Suprapubic skin (tissue), 4 donors: ENCODE data around the gene PPP1R9A. TPM values are rescaled to one million over a fixed set of nuclear protein-coding genes. Genes with fewer than 3 reads are reported as not detected.

Experiments
- DNase-seq, 2 donors: peaks; one replicate each; pipeline ENCODE4 v3.0.0-alpha.2; 2019; ENCODE audit warnings: low spot score in 2 of 2
- H3K27ac ChIP-seq: fragments of 200-600 bp; sonication (generic); one replicate; pipeline ENCODE4 v1.5.1; 2019
- H3K27me3 ChIP-seq: fragments of 200-600 bp; sonication (generic); one replicate; pipeline ENCODE4 v1.5.1; 2019
- H3K36me3 ChIP-seq: fragments of 200-600 bp; sonication (generic); one replicate; pipeline ENCODE4 v1.5.1; 2019
- H3K4me1 ChIP-seq: fragments of 200-600 bp; sonication (generic); one replicate; pipeline ENCODE4 v1.5.1; 2019
- H3K4me3 ChIP-seq: fragments of 200-600 bp; sonication (generic); one replicate; pipeline ENCODE4 v1.5.1; 2019; ENCODE audit warnings: mild to moderate bottlenecking
- H3K9me3 ChIP-seq: fragments of 200-600 bp; sonication (generic); one replicate; pipeline ENCODE4 v1.5.1; 2019
- CTCF ChIP-seq, 2 donors: fragments of 200-600 bp in 1 of 2; fragments of 450-650 bp in 1 of 2; sonication (generic) in 1 of 2; IDR thresholded peaks; one replicate each; pipeline ENCODE4 v1.5.1; 2016 to 2019; ENCODE audit warnings: antibody characterized with exemption in 2 of 2, mild to moderate bottlenecking in 1 of 2, moderate library complexity in 1 of 2
- EP300 ChIP-seq: sonication (generic); formaldehyde crosslinking; IDR thresholded peaks from one replicate; pipeline ENCODE4 v1.6.1; 2017; ENCODE audit warnings: antibody characterized with exemption
- POLR2A ChIP-seq, 2 donors: fragments of 450-650 bp; IDR thresholded peaks; one replicate each; pipeline ENCODE4 v1.6.1; 2017; ENCODE audit warnings: antibody characterized with exemption in 2 of 2, mild to moderate bottlenecking in 2 of 2, moderate library complexity in 2 of 2
- POLR2AphosphoS5 ChIP-seq, 3 donors: sonication (generic); formaldehyde crosslinking; IDR thresholded peaks; one replicate each; pipeline ENCODE4 v1.6.1; 2017; ENCODE audit warnings: antibody characterized with exemption in 3 of 3
- WGBS: methylation state at CpG from one replicate; pipeline ENCODE4 v1.1.5; 2018; 5-methylcytosine and 5-hydroxymethylcytosine counted together
- total RNA-seq, 4 donors: library from RNA; depleted of rRNA; stranded (reverse); fragments of >200 nt; gene quantifications; one replicate each; pipeline ENCODE4 v1.1.0, GENCODE V29; 2016

PPP1R9A gene
- total RNA-seq, 4 donors from 2014 or later, result 0.49 to 8.6 (median 2.5) TPM

GRCh38 chr7:94969434-94970084, 62.2 kb downstream of the PPP1R9A start:
- 42% methylated on average over 2 of the region's 8 CpGs for WGBS
- Histone ChIP-seq H3K4me3 (no peak overlapping the region), H3K27me3 (no peaks in the 10 kb centered on the region), H3K4me1 (no peaks in the 10 kb centered on the region), H3K27ac (no peak overlapping the region), H3K9me3 (no peaks in the 10 kb centered on the region), H3K36me3 (no peaks in the 10 kb centered on the region)
- DNase-seq, result no peak
- TF ChIP-seq EP300 (no peak), POLR2A (IDR thresholded peaks at IDR 0.05) (no peak)

- Histone ChIP-seq H3K27ac (no peak overlapping the region), H3K4me3 (no peak overlapping the region), H3K27me3 (no peaks in the 10 kb centered on the region), H3K4me1 (no peaks in the 10 kb centered on the region), H3K9me3 (no peaks in the 10 kb centered on the region), H3K36me3 (no peaks in the 10 kb centered on the region)
- TF ChIP-seq CTCF (IDR thresholded peaks at IDR 0.05) (no peak), EP300 (no peak), POLR2AphosphoS5 (IDR thresholded peaks at IDR 0.05) (no peak), POLR2A (IDR thresholded peaks at IDR 0.05) (no peak)
- 94% methylated on average over 7 of the region's 7 CpGs for WGBS
- no peak for DNase-seq
Observed at GRCh38 chr7:94970085-94970576, 62.7 kb downstream of the PPP1R9A start.

- Histone ChIP-seq H3K36me3 (no peaks in the 10 kb centered on the region), H3K9me3 (no peaks in the 10 kb centered on the region), H3K4me3 (no peak overlapping the region), H3K27me3 (no peaks in the 10 kb centered on the region), H3K27ac (no peak overlapping the region), H3K4me1 (no peaks in the 10 kb centered on the region)
- TF ChIP-seq POLR2AphosphoS5 (IDR thresholded peaks at IDR 0.05), result no peak
- no peak for TF ChIP-seq POLR2A (IDR thresholded peaks at IDR 0.05)
- no peak for TF ChIP-seq EP300
- no peak for TF ChIP-seq CTCF (IDR thresholded peaks at IDR 0.05)
- DNase-seq, result no peak
- 68% methylated on average over 4 of the region's 4 CpGs for WGBS
Observed at GRCh38 chr7:94971051-94971867, 63.9 kb downstream of the PPP1R9A start.

GRCh38 chr7:94972296-94972695, 64.9 kb downstream of the PPP1R9A start:
- H3K36me3 ChIP-seq, result no peaks in the 10 kb centered on the region
- no peak overlapping the region for H3K27ac ChIP-seq
- H3K4me1 ChIP-seq, result no peaks in the 10 kb centered on the region
- WGBS, result 19% methylated on average over 2 of the region's 2 CpGs
- H3K4me3 ChIP-seq, result no peak overlapping the region
- no peak for DNase-seq
- H3K27me3 ChIP-seq, result no peaks in the 10 kb centered on the region
- no peaks in the 10 kb centered on the region for H3K9me3 ChIP-seq
- TF ChIP-seq EP300, result no peak
- no peak for TF ChIP-seq POLR2A (IDR thresholded peaks at IDR 0.05)
- no peak for TF ChIP-seq CTCF (IDR thresholded peaks at IDR 0.05)
- TF ChIP-seq POLR2AphosphoS5 (IDR thresholded peaks at IDR 0.05), result no peak

GRCh38 chr7:94973844-94974243, 66.5 kb downstream of the PPP1R9A start:
- no peaks in the 10 kb centered on the region for H3K36me3 ChIP-seq
- no peak for DNase-seq
- no peaks in the 10 kb centered on the region for H3K9me3 ChIP-seq
- WGBS, result 96% methylated on average over 3 of the region's 3 CpGs
- H3K4me1 ChIP-seq, result no peaks in the 10 kb centered on the region
- no peak overlapping the region for H3K4me3 ChIP-seq
- no peak for TF ChIP-seq POLR2A (IDR thresholded peaks at IDR 0.05)
- no peak for TF ChIP-seq POLR2AphosphoS5 (IDR thresholded peaks at IDR 0.05)
- TF ChIP-seq CTCF (IDR thresholded peaks at IDR 0.05), result no peak
- no peak for TF ChIP-seq EP300
- H3K27ac ChIP-seq, result no peak overlapping the region
- no peaks in the 10 kb centered on the region for H3K27me3 ChIP-seq
